GM18519 (cell line): ENCODE measurements around the gene SBF1.
"Not testable (repeated sequence)": the region's sequence is repeated elsewhere in the genome, so short reads cannot be mapped to it uniquely, and the experiment has no call there.

ENCODE experiments used
- ATAC-seq: cut with Tn5 transposase; IDR thresholded peaks from one replicate; pipeline ENCODE4 v1.9.1; 2021; ENCODE audit warnings: mild to moderate bottlenecking, moderate library complexity; ENCODE audit not compliant: unreplicated experiment, low FRiP score

The SBF1 gene, protein sequence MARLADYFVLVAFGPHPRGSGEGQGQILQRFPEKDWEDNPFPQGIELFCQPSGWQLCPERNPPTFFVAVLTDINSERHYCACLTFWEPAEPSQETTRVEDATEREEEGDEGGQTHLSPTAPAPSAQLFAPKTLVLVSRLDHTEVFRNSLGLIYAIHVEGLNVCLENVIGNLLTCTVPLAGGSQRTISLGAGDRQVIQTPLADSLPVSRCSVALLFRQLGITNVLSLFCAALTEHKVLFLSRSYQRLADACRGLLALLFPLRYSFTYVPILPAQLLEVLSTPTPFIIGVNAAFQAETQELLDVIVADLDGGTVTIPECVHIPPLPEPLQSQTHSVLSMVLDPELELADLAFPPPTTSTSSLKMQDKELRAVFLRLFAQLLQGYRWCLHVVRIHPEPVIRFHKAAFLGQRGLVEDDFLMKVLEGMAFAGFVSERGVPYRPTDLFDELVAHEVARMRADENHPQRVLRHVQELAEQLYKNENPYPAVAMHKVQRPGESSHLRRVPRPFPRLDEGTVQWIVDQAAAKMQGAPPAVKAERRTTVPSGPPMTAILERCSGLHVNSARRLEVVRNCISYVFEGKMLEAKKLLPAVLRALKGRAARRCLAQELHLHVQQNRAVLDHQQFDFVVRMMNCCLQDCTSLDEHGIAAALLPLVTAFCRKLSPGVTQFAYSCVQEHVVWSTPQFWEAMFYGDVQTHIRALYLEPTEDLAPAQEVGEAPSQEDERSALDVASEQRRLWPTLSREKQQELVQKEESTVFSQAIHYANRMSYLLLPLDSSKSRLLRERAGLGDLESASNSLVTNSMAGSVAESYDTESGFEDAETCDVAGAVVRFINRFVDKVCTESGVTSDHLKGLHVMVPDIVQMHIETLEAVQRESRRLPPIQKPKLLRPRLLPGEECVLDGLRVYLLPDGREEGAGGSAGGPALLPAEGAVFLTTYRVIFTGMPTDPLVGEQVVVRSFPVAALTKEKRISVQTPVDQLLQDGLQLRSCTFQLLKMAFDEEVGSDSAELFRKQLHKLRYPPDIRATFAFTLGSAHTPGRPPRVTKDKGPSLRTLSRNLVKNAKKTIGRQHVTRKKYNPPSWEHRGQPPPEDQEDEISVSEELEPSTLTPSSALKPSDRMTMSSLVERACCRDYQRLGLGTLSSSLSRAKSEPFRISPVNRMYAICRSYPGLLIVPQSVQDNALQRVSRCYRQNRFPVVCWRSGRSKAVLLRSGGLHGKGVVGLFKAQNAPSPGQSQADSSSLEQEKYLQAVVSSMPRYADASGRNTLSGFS (N-terminal part only)

DNA sequence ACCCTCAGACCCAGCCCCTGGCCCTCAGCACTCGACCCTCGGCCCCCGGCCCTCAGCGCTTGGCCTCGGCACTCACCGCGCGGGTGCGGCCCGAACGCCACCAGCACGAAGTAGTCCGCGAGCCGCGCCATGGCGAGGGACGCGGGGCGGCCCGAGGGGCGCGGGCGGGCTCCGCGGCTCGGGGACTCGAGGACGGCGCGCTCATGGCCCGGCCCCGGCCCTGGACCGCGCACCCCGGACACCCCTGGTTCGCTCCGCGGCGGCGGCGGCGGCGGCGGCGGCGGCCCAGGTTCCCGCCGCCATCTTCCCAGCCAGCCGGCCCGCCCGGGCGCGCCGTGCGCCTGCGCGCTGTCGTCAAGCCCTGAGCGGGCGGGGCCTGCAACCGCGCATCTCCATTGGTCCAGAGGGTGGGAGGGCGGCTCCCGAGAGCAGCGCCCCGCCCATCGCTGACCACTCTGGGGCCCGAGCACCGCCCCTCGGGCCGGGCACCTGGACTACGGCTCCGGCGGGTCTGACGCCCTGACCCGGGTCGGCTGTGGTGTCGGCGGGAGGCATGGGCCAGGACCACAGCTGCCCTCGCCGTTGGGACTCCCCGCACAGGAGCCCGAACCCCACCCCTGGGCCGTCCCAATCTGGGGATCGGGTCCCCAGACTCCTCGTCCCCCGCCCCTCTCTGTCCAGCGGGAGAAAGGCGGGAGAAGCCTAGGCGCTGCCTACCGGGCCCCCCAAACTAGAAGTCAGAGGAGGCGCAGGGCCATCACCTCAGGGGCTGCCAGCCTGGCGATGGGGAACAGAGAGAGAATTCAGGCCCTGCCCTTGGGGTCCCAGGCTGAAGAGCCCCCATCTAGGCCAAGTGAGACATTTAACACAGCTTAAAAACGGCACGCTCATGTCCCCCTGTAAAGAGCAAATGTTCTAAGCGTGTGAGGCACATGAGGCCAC, at the start of gene SBF1:
Gene SBF1, minus strand, starts transcription at position 326 of the 942 bp plus-strand sequence. Its CDS starts 195 bp downstream, at position 131.
- ATAC-seq = no peak

DNA sequence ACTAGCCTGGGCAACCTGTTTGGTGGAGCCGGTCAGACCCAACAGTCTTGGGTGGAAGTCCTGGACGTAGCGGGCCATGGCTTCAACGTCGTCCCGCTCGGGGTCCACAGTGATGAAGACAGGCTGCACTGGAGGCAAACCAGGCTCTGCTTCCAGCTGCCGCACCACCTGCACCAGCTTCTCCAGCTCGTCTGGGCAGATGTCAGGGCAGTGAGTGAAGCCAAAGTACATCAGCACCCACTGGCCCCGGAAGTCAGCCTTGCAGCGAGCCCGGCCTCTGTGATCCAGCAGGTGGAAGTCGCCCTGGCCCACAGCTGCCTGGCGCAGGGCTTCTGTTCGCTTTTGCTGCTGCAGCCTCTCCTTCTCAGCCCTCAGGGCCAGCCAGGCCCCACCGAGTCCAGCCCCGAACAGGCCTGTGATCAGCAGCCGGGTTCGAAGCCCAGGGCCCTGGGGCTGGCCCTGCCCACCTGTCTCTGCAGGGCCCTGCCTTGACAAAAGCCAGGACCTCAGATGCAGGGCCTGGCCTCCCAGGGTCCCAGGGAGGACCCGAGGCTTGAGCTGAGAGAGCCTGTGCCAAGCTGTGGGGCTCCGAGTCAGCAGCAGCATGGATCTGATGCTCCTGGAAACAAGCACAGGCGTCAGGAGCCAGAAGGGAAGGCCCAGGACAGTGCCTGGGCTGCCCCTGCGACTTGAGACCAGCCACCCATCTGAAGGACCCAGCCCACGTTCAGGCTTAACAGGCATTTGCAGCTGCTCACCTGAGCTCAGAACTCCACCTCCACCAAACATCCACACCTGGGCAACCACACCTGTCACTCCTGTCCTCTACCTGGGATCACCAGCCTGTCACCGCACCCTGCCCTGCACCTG, 49.2 kb upstream of the SBF1 start:
- no peak for ATAC-seq

DNA sequence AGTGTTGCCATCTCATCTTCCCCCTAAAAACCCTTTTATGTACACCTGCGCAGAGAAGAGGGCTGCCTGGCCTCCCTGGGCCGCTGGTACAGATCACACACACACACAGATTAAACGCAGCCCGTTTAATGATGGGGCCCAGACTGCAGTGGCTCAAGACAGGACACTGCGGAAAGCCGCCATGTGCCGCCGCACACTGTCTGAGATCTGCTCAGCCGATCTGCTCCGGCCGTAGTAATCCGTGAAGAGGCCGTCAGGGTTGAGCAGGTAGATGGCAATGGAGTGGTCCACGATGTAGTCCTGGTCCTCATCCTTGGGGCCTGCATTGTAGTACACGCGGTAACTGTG, 48.6 kb upstream of the SBF1 start:
- no peak for ATAC-seq

DNA sequence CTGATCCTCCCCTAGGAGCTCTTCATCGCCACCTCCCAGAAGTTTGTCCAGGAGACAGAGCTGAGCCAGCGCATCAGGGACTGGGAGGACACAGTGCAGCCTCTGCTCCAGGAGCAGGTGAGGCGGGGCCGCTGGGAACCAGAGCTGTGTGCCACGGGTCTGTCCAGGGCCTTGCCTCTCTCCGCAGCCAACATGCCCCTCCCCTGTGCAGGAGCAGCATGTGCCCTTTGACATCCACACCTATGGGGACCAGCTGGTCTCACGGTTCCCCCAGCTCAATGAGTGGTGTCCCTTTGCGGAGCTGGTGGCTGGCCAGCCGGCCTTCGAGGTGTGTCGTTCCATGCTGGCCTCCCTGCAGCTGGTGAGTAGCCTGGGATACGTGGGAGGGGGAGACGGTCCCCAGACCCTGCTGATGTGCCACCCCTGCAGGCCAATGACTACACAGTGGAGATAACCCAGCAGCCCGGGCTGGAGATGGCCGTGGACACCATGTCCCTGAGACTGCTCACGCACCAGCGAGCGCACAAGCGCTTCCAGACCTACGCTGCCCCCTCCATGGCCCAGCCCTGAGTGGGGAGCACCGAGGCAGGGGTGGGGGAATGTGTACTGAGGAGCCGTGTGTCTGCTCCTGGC, 48.1 kb upstream of the SBF1 start:
- no peak for ATAC-seq

DNA sequence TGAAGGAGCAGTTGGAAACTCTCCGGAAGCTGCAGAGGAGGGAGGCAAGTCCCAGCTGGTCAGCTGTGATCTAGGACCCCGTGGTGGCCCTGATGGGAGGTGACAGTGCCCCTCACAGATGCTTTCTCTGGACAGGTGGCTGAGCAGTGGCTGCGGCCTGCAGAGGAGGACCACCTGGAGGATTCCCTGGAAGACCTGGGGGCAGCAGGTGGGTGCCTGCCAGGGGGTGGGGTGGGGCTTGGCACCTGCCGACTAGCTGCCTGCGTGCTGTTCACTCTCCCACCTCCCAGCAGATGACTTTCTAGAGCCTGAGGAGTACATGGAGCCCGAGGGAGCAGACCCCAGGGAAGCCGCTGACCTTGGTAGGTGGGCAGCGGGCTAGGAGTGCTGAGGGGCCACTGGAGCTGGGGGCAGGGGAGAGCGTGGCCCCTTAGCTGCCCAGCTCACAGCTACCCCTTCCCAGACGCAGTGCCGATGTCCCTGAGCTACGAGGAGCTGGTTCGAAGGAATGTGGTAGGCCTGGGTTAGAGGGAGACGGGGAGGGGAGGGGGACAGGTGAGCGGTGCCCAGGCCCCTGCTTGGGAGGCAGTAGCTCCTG, 47.5 kb upstream of the SBF1 start:
- ATAC-seq = no peak

DNA sequence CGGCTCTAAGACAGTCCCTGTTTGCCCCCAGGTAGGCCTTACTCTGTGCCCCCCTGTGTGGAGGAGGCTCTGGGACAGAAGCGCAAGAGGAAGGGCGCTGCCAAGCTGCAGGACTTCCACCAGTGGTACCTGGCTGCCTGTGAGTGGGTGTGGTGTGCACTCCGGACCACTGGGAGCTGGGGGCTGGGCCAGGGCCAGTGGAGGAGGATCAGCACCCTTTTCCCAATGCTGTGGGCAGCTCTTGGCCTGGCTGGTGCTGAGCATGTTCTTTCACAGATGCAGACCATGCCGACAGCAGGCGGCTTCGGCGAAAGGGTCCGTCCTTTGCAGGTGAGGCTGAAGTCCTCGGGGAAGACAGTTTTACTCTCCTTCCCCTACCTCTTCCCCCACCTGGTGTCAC, 46.9 kb upstream of the SBF1 start:
- no peak for ATAC-seq

DNA sequence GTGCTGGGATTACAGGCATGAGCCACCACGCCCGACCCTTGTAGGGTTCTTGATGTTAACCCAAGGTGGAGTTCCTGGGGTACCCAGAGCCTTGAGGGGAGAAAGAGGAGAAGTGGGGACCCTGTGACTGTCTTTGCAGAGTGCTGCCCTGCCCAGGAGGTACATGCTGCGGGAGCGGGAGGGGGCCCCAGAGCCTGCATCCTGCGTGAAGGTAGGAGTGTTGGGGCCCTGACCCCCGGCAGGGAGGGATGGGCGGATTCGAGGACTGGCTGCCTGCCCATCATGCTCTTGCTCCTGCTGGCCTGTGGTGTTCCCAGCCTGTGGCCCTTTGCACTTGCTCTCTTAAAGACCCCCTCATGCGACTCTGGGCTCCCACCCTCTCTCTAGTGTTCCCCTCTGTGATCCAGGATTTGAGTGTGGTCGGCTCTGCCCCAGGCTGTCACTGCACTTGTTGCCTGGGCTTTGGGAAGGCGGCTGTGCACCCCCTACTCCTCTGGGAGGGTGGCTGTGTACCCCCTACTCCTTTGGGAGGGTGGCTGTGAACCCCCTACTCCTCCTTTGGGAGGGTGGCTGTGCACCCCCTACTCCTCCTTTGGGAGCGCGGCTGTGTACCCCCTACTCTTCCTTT, 46.1 kb upstream of the SBF1 start:
- ATAC-seq = no peak

DNA sequence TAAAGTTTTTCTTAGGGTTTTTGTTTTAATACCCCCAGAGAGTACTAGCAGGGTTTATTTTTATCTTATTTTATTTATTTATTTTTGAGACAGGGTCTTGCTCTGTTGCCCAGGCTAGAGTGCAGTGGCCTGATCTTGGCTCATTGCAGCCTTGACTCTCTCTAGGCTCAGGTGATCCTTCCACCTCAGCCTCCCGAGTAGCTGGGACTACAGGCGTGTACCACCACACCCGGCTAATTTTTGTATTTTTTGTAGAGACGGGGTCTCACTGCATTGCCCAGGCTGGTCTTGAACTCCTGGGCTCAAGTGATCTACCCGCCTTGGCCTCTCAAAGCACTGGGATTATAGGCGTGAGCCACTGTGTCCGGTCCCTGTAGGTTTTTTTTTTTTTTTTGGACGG, 45.3 kb upstream of the SBF1 start:
- not testable (repeated sequence) for ATAC-seq

DNA sequence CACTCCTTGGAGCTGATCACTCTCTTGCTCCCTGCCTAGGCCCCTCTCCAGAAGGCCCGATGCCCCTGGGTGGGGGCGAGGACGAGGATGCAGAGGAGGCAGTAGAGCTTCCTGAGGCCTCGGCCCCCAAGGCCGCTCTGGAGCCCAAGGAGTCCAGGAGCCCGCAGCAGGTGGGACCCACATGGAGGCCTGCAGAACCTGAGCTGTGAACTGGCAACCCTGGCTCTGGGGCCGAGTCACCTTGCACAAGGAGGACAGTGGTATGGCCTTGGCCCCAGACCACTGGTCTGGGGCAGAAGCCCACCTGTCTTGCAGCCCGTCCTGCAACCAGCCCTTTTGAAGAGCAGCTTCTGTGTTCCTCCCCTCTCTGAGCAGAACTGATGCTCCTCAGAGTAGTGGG, 44.3 kb upstream of the SBF1 start:
- ATAC-seq = no peak

DNA sequence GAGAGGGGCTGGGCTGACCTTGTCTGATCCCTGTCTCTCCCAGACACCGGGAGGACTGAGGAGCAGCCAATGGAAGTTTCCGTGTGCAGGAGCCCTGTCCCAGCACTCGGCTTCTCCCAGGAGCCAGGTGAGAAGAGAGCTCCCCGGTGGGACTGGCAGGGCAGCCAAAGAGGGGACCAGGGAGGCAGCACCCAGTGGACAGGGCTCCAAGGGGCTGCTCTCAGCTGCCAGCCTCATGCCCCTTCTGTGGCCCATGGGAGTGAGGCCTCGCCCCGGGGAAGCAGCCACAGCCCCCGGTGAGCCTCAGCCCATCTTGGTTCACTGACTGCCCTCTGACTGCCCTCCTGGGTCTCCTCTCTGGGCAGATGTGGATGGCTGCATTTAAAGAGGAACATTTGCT, 43.8 kb upstream of the SBF1 start:
- ATAC-seq = no peak

DNA sequence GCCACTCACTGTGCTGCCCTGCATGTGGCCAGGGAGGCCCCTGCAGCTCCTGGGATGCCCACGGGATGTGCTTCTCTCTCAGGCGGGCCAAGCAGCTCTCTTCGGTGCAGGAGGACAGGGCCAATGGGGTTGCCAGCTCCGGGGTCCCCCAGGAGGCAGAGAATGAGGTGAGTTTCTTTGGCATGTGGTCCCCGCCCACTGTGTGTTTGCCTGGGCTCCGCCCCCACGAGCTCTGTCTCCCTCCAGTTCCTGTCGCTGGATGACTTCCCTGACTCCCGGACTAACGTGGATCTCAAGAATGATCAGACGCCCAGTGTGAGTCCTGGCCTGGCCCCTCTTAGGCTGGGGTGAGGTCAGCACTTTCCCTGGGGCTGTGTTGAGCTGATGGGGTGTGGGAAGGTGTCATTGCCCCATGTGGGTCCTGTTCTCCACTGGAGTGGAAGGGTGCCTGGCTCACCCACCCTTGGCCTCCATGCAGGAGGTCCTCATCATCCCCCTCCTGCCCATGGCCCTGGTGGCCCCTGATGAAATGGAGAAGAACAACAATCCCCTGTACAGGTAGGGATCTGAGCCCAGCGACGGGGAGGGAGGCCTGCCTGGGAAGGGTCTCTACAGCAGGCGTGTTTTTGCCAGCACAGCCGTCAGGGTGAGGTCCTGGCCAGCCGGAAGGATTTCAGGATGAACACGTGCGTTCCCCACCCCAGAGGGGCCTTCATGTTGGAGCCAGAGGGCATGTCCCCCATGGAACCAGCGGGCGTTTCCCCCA, 42.8 kb upstream of the SBF1 start:
- no peak for ATAC-seq

DNA sequence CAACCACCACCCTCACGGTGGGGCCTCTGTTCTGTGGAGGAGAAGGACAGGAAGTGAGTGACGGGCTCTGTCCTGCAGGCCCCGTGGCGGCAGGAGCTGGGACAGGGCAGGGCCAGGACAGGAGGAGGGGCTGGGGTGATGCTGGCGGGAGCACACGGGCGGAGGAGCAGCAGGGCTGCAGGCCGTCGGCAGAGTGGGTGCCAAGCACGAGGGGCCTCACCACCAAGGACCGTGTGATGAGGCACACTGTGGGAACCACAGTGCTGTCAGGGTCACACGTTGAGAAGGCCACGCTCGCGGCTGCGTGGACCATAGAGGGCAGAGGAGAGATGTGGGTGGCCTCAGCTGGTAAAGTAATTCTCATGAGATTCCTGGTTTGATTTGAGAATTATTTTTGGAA, 42.1 kb upstream of the SBF1 start:
- no peak for ATAC-seq

DNA sequence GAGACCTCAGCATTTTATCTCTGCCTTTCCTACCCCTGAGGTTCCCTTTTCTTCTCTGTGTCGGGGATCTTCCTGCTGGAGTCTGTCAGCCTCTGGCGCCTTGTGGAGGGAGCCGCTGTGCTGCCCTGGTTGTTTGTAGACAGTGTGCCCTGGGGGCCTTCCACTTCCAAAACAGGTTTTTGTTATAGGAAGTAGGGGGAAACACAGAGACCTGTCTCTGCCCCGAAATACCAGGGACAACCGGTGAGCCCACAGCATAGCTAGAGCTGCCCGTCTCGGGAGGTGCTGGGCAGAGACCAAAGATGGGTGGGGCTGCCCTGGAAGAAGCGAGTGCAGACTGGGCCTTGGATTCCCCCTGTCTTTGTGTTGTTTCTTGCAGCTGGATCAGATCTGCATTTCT, 41.2 kb upstream of the SBF1 start:
- no peak for ATAC-seq

DNA sequence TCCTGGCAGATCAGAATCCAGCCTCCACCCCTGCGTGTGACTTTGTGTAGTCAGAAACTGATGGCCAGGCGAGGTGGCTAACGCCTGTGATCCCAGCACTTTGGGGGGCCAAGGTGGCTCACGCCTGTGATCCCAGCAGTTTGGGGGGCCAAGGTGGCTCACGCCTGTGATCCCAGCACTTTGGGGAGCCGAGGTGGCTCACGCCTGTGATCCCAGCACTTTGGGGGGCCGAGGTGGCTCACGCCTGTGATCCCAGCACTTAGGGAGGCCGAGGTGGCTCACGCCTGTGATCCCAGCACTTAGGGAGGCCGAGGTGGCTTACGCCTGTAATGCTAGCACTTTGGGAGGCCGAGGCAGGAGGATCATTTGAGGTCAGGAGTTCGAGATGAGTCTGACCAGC, 38.3 kb upstream of the SBF1 start:
- no peak for ATAC-seq

DNA sequence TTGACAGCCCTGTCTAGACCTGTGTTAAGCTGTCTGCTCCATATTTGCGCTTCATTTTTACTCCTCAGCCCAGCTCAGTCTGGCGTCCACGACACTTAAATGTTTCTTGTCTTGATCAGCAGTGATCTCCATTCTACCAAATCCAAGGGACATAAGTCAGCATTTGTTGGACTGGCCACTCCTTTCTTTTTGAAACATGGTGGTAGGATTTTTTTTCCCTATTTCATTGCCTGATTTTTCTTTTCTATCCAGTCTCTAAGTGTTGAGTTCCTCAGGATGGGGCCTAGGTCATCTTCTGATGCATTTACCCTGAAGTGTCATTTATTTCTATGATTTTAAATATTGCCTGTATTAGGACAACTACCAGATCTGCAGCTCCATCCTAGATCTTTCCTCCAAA, 34.1 kb upstream of the SBF1 start:
- no peak for ATAC-seq

DNA sequence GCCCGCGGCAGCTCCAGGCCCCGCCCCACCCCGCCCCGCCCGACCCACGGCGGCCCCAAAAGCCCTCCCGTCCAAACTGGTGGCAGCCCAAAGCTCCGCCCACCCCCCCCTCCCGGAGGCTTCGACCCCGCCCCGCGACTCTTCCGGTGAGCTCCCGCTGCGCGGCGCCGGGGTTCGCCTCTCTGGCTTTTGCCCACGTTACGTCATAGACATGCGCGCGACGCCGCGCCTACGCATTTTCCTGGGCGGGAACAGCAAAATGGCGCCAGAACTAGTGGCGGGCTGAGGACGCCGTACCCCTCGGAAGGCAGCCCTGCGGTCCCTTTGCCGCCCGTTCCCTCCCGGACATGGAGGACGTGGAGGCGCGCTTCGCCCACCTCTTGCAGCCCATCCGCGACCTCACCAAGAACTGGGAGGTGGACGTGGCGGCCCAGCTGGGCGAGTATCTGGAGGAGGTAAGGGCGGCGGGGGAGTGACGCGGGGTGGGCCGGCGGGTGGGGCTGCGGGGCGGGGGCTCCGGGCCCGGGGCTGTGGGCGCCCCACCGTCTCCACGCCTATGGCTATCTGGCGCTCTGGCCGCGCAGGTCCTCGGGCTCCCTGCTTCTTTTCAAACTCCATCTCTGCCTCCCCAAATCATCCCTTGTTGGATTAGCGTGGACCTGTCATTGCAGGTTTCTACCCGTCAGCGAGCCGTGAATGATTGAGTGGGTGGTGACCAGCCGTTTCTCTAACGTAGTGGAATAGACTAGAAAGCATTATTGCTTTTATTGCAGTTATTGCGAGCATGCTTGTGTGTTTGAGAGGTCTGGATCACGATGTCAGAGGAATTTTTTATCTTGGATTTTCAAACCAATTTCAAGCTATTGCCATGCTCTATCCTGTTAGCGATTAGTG, 33.4 kb upstream of the SBF1 start, which contains the start of gene NCAPH2:
Gene NCAPH2, plus strand, starts transcription at position 234 of the 894 bp plus-strand sequence. Its CDS starts 114 bp downstream, at position 348.
- peak; percentile 46 for ATAC-seq
